ENCODE results near the gene CCDC200.
"Not testable (repeated sequence)": the region's sequence is repeated elsewhere in the genome, so short reads cannot be mapped to it uniquely, and the experiment has no call there.

CCDC200 gene

DNA sequence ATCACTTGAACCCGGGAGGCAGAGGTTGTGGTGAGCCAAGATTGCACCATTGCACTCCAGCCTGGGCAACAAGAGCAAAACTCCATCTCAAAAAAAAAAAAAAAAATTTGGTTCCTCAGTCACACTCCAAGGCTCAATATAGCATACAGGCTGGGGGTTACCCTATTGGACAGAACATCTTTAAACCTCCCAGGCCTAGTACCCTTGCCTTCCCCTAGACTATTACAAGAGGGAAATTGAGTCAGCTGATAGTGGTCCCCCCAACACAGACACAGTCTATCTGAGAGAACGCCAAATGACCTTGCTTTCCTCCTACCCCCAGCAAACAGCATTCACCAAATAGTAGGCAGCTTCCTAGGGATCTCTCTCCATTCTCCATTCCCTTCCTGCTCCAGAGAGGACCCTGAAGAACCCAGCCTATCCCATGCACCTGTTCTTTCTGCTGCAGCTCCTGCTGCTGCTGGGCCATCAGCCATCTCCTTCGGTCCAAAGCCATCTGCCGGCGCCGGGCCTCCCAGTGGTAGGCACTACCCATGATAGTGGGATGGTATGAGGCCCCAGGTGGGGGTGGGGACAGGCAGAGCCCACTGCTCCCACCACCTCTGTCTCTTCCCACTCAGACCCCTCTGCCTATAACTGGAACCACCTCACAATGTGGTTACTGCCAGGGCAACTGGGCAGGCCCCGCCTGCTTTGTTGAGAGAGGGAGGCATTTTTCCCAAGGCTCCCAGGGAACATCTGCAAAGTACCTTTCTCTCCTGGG is at the start of gene CCDC200:
Gene CCDC200 (minus strand): TSS at position 604 of the 763 bp plus-strand sequence. CDS start 69 bp downstream, at position 535.
- not testable (repeated sequence) for DNase-seq

DNA sequence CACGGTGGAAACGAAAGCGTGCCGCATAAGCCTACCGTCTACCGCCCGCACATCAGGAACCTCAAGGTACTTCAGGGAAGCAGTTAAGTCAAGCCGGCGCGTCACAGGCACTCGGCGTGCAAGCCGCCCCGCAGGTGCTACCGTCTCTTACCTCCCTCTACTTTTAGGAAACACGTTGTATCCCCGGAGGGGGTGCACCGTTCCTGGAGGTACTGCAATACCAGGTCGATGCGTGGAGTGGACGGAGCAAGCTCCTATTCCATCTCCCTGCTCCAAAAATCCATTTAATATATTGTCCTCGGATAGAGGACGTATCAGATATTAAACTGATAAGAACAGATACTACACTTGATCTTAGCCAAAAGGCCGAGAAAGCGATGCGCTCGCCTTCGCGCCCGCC is 44.5 kb upstream of the CCDC200 start:
- not testable (repeated sequence) for DNase-seq

DNA sequence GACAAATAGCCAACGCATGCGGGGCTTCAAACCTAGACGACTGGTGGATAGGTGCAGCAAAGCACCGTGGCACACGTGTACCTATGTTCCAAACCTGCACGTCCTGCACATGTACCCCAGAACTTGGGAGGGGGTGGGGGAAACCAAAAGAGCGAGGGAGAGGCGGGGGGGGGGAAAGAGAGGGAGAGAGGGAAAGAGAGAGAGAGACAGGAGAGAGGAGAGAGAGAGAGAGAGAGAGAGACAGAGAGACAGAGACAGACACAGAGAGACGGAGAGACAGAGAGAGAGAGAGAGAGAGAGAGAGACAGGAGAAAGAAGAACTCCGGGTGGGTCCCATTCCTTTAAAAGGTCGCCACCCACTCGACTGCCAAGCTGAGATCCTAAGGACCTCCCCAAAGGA is 44.1 kb upstream of the CCDC200 start:
- DNase-seq = not testable (repeated sequence)

GRCh38 chr17:43270552-43271504 is 42.4 kb upstream of the CCDC200 start:
- DNase-seq = not testable (repeated sequence)

DNA sequence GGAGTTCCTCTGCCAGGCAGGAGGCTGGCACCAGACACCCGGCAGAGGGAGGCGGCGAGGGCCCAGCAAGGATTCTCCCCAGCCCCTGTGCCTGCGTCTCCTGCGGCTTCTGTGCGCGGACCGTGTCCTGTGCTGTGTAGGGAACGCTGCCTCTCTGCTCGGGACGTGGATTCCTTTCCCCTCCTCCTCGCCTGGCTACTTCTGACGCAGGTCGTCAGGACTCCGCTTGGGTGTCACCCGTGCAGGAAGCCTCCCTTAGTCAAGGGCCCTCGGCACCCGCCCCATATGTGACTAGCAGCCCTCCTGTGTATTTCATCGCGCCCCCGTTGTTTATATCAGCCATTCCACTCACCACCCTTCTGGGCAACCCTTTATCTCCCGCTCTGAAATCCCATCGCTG is 18.0 kb upstream of the CCDC200 start:
- DNase-seq = not testable (repeated sequence)

DNA sequence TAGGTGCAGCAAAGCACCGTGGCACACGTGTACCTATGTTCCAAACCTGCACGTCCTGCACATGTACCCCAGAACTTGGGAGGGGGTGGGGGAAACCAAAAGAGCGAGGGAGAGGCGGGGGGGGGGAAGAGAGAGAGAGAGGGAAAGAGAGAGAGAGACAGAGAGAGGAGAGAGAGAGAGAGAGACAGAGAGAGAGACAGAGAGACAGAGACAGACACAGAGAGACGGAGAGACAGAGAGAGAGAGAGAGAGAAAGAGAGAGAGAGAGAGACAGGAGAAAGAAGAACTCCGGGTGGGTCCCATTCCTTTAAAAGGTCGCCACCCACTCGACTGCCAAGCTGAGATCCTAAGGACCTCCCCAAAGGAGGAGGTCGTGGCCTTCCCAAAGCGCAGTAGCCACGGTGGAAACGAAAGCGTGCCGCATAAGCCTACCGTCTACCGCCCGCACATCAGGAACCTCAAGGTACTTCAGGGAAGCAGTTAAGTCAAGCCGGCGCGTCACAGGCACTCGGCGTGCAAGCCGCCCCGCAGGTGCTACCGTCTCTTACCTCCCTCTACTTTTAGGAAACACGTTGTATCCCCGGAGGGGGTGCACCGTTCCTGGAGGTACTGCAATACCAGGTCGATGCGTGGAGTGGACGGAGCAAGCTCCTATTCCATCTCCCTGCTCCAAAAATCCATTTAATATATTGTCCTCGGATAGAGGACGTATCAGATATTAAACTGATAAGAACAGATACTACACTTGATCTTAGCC is 12.4 kb upstream of the CCDC200 start:
- not testable (repeated sequence) for DNase-seq

GRCh38 chr17:43239597-43239996 is 11.2 kb upstream of the CCDC200 start:
- not testable (repeated sequence) for DNase-seq

DNA sequence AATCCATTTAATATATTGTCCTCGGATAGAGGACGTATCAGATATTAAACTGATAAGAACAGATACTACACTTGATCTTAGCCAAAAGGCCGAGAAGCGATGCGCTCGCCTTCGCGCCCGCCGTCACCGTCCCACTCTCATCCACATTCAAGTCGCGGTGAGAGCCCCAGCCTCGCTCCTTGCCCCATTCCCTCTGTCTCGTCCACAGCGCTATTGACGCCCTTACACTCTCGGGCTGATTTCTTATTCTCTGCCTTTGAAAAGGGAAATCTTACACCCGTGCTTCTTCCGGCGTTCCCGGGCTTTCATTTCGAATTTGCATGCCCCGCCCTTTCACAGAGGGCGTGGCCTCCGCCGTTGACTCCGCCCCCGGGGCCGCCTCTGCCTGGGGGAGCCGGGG is 5.5 kb upstream of the CCDC200 start, which contains the start of gene RNU2-1:
Gene RNU2-1 (minus strand): TSS at position 101 of the 400 bp plus-strand sequence.
- DNase-seq = not testable (repeated sequence)

DNA sequence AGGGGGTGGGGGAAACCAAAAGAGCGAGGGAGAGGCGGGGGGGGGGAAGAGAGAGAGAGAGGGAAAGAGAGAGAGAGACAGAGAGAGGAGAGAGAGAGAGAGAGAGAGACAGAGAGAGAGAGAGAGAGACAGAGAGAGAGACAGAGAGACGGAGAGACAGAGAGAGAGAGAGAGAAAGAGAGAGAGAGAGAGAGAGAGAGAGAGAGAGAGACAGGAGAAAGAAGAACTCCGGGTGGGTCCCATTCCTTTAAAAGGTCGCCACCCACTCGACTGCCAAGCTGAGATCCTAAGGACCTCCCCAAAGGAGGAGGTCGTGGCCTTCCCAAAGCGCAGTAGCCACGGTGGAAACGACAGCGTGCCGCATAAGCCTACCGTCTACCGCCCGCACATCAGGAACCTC is 4.8 kb upstream of the CCDC200 start:
- DNase-seq = not testable (repeated sequence)

DNA sequence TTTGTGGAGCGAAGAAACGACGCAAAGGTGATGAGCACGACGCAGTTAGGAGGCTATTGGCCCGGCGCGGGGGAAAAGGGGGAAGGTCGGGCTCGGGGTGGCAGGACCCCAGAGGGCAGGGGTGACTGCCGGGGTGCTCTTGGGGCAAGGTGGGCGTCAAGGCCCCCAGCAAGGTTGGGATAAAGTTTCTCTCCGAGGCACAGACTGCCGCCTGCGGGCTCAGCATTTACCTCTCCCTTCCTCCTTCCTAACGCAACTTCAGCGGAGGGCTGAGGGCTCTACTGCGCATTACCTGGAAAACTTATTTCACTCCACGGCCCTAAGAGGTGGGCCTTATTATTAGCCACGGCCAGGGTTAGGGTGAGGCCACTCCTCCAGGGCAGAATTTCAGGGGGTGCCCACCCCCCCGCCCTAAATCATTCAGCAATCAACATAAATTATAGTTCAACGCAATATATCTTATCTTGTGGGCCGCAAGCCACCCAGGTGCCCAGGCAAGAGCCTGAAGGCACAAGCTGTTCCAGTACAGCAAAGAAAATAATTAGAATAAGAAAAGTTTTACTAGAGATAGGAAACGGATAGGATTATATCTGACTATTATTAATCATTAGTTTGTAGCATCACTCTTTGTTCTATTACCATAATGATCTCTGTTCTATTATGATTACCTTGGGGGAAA is 3.7 kb upstream of the CCDC200 start:
- not testable (repeated sequence) for DNase-seq

DNA sequence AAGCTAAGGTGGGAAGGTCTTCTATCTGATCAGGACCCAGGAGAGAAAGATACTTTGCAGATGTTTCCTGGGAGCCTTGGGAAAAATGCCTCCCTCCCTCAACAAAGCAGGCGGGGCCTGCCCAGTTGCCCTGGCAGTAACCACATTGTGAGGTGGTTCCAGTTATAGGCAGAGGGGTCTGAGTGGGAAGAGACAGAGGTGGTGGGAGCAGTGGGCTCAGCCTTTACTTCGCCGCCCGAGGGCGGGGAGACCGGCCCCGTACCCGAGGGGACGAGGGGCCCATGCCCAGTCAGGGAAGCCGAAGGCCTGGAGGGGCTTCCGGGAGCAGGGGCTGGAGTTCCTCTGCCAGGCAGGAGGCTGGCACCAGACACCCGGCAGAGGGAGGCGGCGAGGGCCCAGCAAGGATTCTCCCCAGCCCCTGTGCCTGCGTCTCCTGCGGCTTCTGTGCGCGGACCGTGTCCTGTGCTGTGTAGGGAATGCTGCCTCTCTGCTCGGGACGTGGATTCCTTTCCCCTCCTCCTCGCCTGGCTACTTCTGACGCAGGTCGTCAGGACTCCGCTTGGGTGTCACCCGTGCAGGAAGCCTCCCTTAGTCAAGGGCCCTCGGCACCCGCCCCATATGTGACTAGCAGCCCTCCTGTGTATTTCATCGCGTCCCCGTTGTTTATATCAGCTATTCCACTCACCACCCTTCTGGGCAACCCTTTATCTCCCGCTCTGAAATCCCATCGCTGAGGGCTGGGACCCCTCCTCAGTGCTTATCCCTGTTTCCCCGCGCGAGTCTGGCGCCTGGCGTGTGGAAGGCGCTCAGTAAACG is 3.0 kb upstream of the CCDC200 start:
- DNase-seq = not testable (repeated sequence)

DNA sequence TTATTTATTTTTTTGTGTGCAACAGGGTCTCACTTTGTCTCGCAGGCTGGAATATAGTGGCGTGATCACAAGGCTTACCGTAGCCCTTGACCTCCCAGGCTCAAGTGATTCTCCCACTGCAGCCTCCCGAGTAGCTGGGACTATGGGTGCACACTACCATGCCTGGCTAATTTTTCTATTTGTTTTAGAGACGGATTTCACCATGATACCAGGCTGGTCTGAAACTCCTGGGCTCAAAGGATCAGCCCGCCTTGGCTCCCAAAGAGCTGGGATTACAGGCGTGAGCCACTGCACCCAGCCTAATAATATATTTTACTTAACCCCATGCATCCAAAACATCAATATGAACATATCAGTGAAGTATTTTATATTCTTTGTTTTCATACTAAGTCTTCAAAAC is 2.0 kb downstream of the CCDC200 start:
- DNase-seq = no peak

GRCh38 chr17:43224146-43224705 is 4.2 kb downstream of the CCDC200 start:
- DNase-seq = no peak

GRCh38 chr17:43220511-43221125 is 7.8 kb downstream of the CCDC200 start:
- DNase-seq = no peak

GRCh38 chr17:43219746-43220380 is 8.6 kb downstream of the CCDC200 start:
- DNase-seq = no peak

- no peak for DNase-seq
Observed at GRCh38 chr17:43219001-43219400, 9.4 kb downstream of the CCDC200 start.

- no peak for DNase-seq
Observed at GRCh38 chr17:43217614-43218087, 10.8 kb downstream of the CCDC200 start.

DNA sequence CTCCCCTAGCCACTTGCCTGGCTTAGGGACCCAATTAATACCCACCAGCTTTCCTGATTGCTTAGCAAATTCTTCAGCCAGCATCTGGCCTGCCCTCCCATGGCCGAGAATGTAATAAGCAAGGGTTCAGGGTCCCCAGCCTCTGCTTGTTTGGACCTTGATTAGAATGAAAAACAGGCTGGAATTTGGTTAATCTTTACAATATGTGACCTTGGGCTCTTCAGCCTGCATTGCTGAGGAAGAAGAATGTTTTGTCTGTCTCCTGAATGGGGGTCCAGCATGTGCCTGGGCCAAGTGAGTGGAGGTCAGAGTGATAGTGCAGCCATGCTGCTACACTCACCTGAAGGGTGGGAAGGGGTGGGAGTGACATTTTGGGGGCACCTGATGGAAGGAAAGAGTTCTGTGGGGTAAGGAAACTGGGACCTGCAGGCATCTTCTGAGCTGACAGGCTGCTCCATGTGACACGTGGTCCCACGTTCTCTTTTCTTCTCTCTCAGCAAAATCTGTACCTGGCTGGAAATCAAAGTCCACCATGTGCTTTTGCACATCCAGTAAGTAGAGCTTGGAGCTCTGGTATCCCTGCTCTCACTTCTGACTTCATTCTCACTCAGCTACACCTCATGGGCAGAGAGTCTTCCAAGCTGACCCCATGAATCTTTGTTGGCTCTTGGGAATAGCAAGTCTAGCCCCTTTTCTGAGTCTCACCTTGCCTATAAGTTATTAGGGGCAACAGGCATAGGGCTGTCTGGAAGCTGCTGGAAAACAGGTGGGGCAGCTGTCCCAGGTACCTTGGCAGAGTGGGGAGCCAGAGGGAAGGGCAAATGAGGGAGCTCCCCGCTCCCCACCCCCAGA is 11.4 kb downstream of the CCDC200 start:
- DNase-seq = no peak

DNA sequence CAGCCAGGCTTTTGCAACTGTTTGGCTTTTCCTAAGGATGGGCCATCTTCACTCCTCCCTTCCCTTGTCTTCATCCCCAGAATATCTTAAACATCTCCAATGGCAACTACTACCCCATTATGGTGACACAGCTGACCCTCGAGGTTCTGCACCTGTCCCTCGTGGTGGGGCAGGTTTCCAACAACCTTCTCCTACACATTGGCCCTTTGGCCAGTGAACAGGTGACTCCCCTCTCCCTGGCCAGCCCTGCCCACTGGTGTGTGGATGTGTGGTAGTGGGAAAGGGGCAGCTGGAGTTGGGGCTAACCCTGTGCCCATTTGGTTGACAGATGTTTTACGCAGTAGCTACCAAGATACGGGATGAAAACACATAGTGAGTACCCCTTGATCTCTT is 12.1 kb downstream of the CCDC200 start:
- DNase-seq = no peak
